SK-N-SH (cell line): Measurements from ENCODE around the gene FAM161A. TPM values are rescaled to one million over a fixed set of nuclear protein-coding genes. Genes with fewer than 3 reads are reported as not detected.

Experiments used
- CTCF ChIA-PET: fragments of 300-600, 350-600 bp; formaldehyde crosslinking; extraction: SDS; loops from one replicate; lab custom pipeline; 2021; lab: Yijun Ruan, JAX
- POLR2A ChIA-PET: fragments of 350-600 bp; sonication (Branson Sonifier 250); formaldehyde crosslinking; extraction: SDS; loops from one replicate; lab custom pipeline; 2020; ENCODE audit warnings: antibody characterized with exemption, inconsistent platforms; lab: Yijun Ruan, JAX
- DNase-seq: peaks from one replicate; pipeline ENCODE4 v3.0.0; 2012
- H2AFZ ChIP-seq: fragments of 200-600 bp; sonication (generic); 2 replicates; pipeline ENCODE4 v1.8.1; 2016; ENCODE audit warnings: antibody characterized with exemption, mild to moderate bottlenecking, low read depth
- H3F3A ChIP-seq: fragments of 200-600 bp; sonication (generic); replicated peaks from 2 replicates; pipeline ENCODE3; 2016; ENCODE audit warnings: antibody characterized with exemption, mild to moderate bottlenecking; ENCODE audit not compliant: insufficient read depth
- H3K27ac ChIP-seq, 2 experiments: fragments of 200-500 bp in 1 of 2; fragments of 200-600 bp in 1 of 2; sonication (Bioruptor generic) in 1 of 2; sonication (generic), shearing (Covaris generic) in 1 of 2; 2 replicates each; pipeline versions ENCODE4 v1.5.1 to v1.6.1; 2014 to 2016; ENCODE audit warnings: low read depth in 2 of 2, inconsistent platforms in 1 of 2, low read length in 1 of 2, mild to moderate bottlenecking in 1 of 2, mixed read lengths in 1 of 2
- H3K27me3 ChIP-seq: fragments of 200-600 bp; sonication (generic), shearing (Covaris generic); 2 replicates; pipeline ENCODE4 v1.6.1; 2016; ENCODE audit warnings: mixed run types; ENCODE audit not compliant: insufficient read depth
- H3K36me3 ChIP-seq, 2 experiments: fragments of 200-500 bp in 1 of 2; fragments of 200-600 bp in 1 of 2; sonication (Bioruptor generic) in 1 of 2; sonication (generic) in 1 of 2; replicated peaks in 1 of 2; 2 replicates each; pipeline versions ENCODE3 to v1.5.1; 2014 to 2016; ENCODE audit warnings: low read length in 1 of 2, mild to moderate bottlenecking in 1 of 2; ENCODE audit not compliant: insufficient read depth in 2 of 2, control insufficient read depth in 1 of 2
- H3K4me1 ChIP-seq, 2 experiments: fragments of 200-500 bp in 1 of 2; fragments of 200-600 bp in 1 of 2; sonication (Bioruptor generic) in 1 of 2; sonication (generic), shearing (Covaris generic) in 1 of 2; 2 replicates each; pipeline versions ENCODE4 v1.5.1 to v1.6.1; 2014 to 2016; ENCODE audit warnings: low read depth in 1 of 2, low read length in 1 of 2, mixed run types in 1 of 2; ENCODE audit not compliant: insufficient read depth in 2 of 2, control insufficient read depth in 1 of 2
- H3K4me2 ChIP-seq: fragments of 200-600 bp; sonication (generic), shearing (Covaris generic); 2 replicates; pipeline ENCODE4 v1.6.1; 2017; ENCODE audit warnings: mixed run types
- H3K4me3 ChIP-seq, 2 experiments: fragments of 200-500 bp in 1 of 2; fragments of 200-600 bp in 1 of 2; sonication (Bioruptor generic) in 1 of 2; sonication (generic), shearing (Covaris generic) in 1 of 2; 2 replicates each; pipeline versions ENCODE4 v1.5.1 to v1.8.1; 2014 to 2016; ENCODE audit warnings: low read depth in 2 of 2, inconsistent platforms in 1 of 2, low read length in 1 of 2, mild to moderate bottlenecking in 1 of 2, mixed read lengths in 1 of 2, moderate library complexity in 1 of 2
- H3K79me2 ChIP-seq: fragments of 200-600 bp; sonication (generic); 2 replicates; pipeline ENCODE4 v1.8.1; 2017; ENCODE audit warnings: mild to moderate bottlenecking; ENCODE audit not compliant: insufficient read depth
- H3K9ac ChIP-seq: fragments of 200-600 bp; sonication (generic); 2 replicates; pipeline ENCODE4 v1.6.1; 2017; ENCODE audit warnings: mixed run types
- H3K9me2 ChIP-seq: fragments of 200-600 bp; sonication (generic); 2 replicates; pipeline ENCODE4 v1.6.1; 2017; ENCODE audit warnings: mixed run types
- H3K9me3 ChIP-seq: fragments of 200-600 bp; sonication (generic); 2 replicates; pipeline ENCODE4 v1.6.1; 2017; ENCODE audit warnings: mixed run types, mild to moderate bottlenecking, moderate library complexity
- H4K20me1 ChIP-seq: fragments of 200-600 bp; sonication (generic); 2 replicates; pipeline ENCODE4 v1.6.1; 2017; ENCODE audit warnings: mild to moderate bottlenecking, mixed run types; ENCODE audit not compliant: insufficient read depth
- EZH2phosphoT487 ChIP-seq: fragments of 200-600 bp; sonication (generic); IDR thresholded peaks from 2 replicates; pipeline ENCODE4 v1.6.1; 2017; ENCODE audit warnings: low read depth, mixed run types, mild to moderate bottlenecking, antibody characterized with exemption, moderate library complexity, borderline replicate concordance
- FOSL2 ChIP-seq: IDR thresholded peaks from 2 replicates; pipeline ENCODE4 v1.4.0; 2012; ENCODE audit warnings: low read depth, mild to moderate bottlenecking, moderate library complexity, borderline replicate concordance
- GABPA ChIP-seq: IDR thresholded peaks from 2 replicates; pipeline ENCODE4 v1.4.0; 2012; ENCODE audit warnings: low read depth, mild to moderate bottlenecking
- GATA2 ChIP-seq: sonication (generic); formaldehyde crosslinking; IDR thresholded peaks from 2 replicates; pipeline ENCODE4 v1.5.0; 2020; ENCODE audit warnings: mild to moderate bottlenecking, missing genetic modification reagents
- JUND ChIP-seq: IDR thresholded peaks from 2 replicates; pipeline ENCODE4 v1.4.0; 2012
- POLR2AphosphoS5 ChIP-seq: IDR thresholded peaks from 2 replicates; pipeline ENCODE4 v1.6.1; 2012; ENCODE audit warnings: low read depth, low read length
- RAD21 ChIP-seq: IDR thresholded peaks from 2 replicates; pipeline ENCODE4 v1.6.1; 2012; ENCODE audit warnings: mild to moderate bottlenecking, low read length
- RXRA ChIP-seq: IDR thresholded peaks from 2 replicates; pipeline ENCODE4 v1.4.0; 2012; ENCODE audit warnings: low read depth, mild to moderate bottlenecking, borderline replicate concordance
- USF1 ChIP-seq: IDR thresholded peaks from 2 replicates; pipeline ENCODE4 v1.4.0; 2012; ENCODE audit warnings: low read depth, borderline replicate concordance
- USF2 ChIP-seq: fragments of 150-350 bp; IDR thresholded peaks from 2 replicates; pipeline ENCODE4 v1.6.1; 2017; ENCODE audit warnings: antibody characterized with exemption, low read length, low read depth, borderline replicate concordance
- YY1 ChIP-seq: IDR thresholded peaks from 2 replicates; pipeline ENCODE4 v1.4.0; 2012; ENCODE audit warnings: low read depth, mild to moderate bottlenecking
- ZBTB33 ChIP-seq: IDR thresholded peaks from 2 replicates; pipeline ENCODE4 v1.4.0; 2012; ENCODE audit warnings: low read depth, borderline replicate concordance
- WGBS: methylation state at CpG from one replicate; pipeline ENCODE4 v1.1.6; 2017; ENCODE audit warnings: low lambda C conversion rate; 5-methylcytosine and 5-hydroxymethylcytosine counted together
- polyA plus RNA-seq, 3 experiments: library from polyadenylated mRNA; depleted of rRNA; stranded (reverse); fragments of >200 nt; gene quantifications; 2 replicates each; pipeline ENCODE4 v1.2.3, GENCODE V29; 2012

FAM161A gene
- polyA plus RNA-seq, 1 of the 3 experiments (the other 2 are of a cell fraction), result 0.90 TPM

GRCh38 chr2:61786876-61787275 lies 67.0 kb downstream of the FAM161A start:
- H2AFZ ChIP-seq, result no peak overlapping the region
- no peaks in the 10 kb centered on the region for H3F3A ChIP-seq
- DNase-seq, result no peak
- no peaks in the 10 kb centered on the region for H3K36me3 ChIP-seq
- WGBS, result 72% methylated on average over 2 of the region's 2 CpGs
- POLR2A ChIA-PET, result no interaction called here
- no peaks in the 10 kb centered on the region for H3K79me2 ChIP-seq
- TF ChIP-seq FOSL2, result no peak
- TF ChIP-seq YY1, result no peak
- no peak for TF ChIP-seq JUND
- no peak for TF ChIP-seq RAD21
- TF ChIP-seq POLR2AphosphoS5, result no peak
- TF ChIP-seq USF1, result no peak
- no peak for TF ChIP-seq RXRA
- TF ChIP-seq USF2, result no peak
- no peak for TF ChIP-seq EZH2phosphoT487
- TF ChIP-seq GABPA, result no peak
- H3K4me2 ChIP-seq, result no peak overlapping the region
- no peaks in the 10 kb centered on the region for H4K20me1 ChIP-seq
- CTCF ChIA-PET, result no interaction called here
- H3K4me3 ChIP-seq, result no peak overlapping the region
- no peaks in the 10 kb centered on the region for H3K4me1 ChIP-seq
- no peaks in the 10 kb centered on the region for H3K9me3 ChIP-seq
- H3K9ac ChIP-seq, result no peak overlapping the region
- no peak overlapping the region for H3K27ac ChIP-seq
- no peaks in the 10 kb centered on the region for H3K9me2 ChIP-seq
- H3K27me3 ChIP-seq, result no peaks in the 10 kb centered on the region

- Histone ChIP-seq H4K20me1 (no peaks in the 10 kb centered on the region), H3K9ac (no peak overlapping the region), H3K4me2 (no peak overlapping the region), H2AFZ (no peak overlapping the region), H3F3A (no peaks in the 10 kb centered on the region), H3K9me3 (peaks cover 6% of the 10 kb centered on the region; the same call in 1 of the 2 replicates), H3K4me1 (no peaks in the 10 kb centered on the region), H3K9me2 (no peaks in the 10 kb centered on the region), H3K36me3 (no peaks in the 10 kb centered on the region), H3K4me3 (no peak overlapping the region), H3K27me3 (no peaks in the 10 kb centered on the region)
- POLR2A ChIA-PET, result no interaction called here
- TF ChIP-seq GATA2 (CRISPR knock-in tag) (no peak), ZBTB33 (no peak)
- TF ChIP-seq, all 33 proteins: peak for 0
- DNase-seq, result no peak
- Histone ChIP-seq H3K27ac (no peak overlapping the region), H3K79me2 (no peaks in the 10 kb centered on the region)
- CTCF ChIA-PET, result no interaction called here
Measured at GRCh38 chr2:61785583-61785982, 68.3 kb downstream of the FAM161A start.
